K562 (cell line): ENCODE measurements around the gene IRF2BP1. TPM values are rescaled to one million over a fixed set of nuclear protein-coding genes. Genes with fewer than 3 reads are reported as not detected.

Source experiments
- CLOCK ChIP-seq: fragments of 250-450 bp; sonication (Bioruptor Pico); IDR thresholded peaks from 2 replicates; pipeline ENCODE4 v1.4.0; 2020; ENCODE audit warnings: mild to moderate bottlenecking, moderate library complexity, borderline replicate concordance
- PHF21A ChIP-seq: fragments of 450-650 bp; IDR thresholded peaks from 2 replicates; pipeline ENCODE4 v1.6.1; 2017; ENCODE audit warnings: low read depth, borderline replicate concordance
- POLR2B ChIP-seq: fragments of 450-650 bp; IDR thresholded peaks from 2 replicates; pipeline ENCODE4 v1.6.1; 2018; ENCODE audit warnings: low read depth; ENCODE audit not compliant: partially characterized antibody
- TBL1XR1 ChIP-seq, 2 experiments: IDR thresholded peaks; 2 replicates each; pipeline ENCODE4 v1.6.1; 2012; ENCODE audit warnings: improper control_type of control experiment in 2 of 2, low read length in 2 of 2, mild to moderate bottlenecking in 1 of 2
- ZFX ChIP-seq: sonication (generic); formaldehyde crosslinking; IDR thresholded peaks from 2 replicates; pipeline ENCODE4 v1.8.0; 2022; ENCODE audit warnings: mild to moderate bottlenecking, missing genetic modification reagents, moderate library complexity
- ZNF778 ChIP-seq: fragments of 450-650 bp; formaldehyde crosslinking; IDR thresholded peaks from 2 replicates; pipeline ENCODE4 v1.4.0; 2020; ENCODE audit warnings: mild to moderate bottlenecking, moderate library complexity
- polyA plus RNA-seq, 8 experiments: library from polyadenylated mRNA; depleted of rRNA in 4 of 8; stranded (reverse) in 5 of 8; unstranded in 3 of 8; fragments of >200 nt; fragmentation: Nextera tagmentation in 2 of 8; fragmentation: Illumina TruSeq in 1 of 8; extraction: Ambion mirVana in 2 of 8; extraction: Trizol in 1 of 8; gene quantifications; 2 replicates each; pipeline versions ENCODE4 v1.2.1 to v1.2.3, GENCODE V29; 2011 to 2014; ENCODE audit warnings: inconsistent platforms in 1 of 8, missing spikeins in 1 of 8
- total RNA-seq, 7 experiments: library from RNA; depleted of rRNA in 6 of 7; stranded (reverse); fragments of >200 nt in 6 of 7; fragmentation: Illumina TruSeq in 2 of 7; extraction: Trizol in 2 of 7; gene quantifications; 2 replicates each; pipeline versions ENCODE4 v1.2.1 to v1.2.3, GENCODE V29; 2011 to 2021; ENCODE audit warnings: low replicate concordance in 1 of 7
- TF ChIP-seq, protein P1 (sequence below): fragments of 450-650 bp; IDR thresholded peaks from 2 replicates; pipeline ENCODE4 v1.6.1; 2016; ENCODE audit warnings: mild to moderate bottlenecking, moderate library complexity
- TF ChIP-seq, protein P2 (sequence below), 3 experiments: fragments of 200-800 bp in 1 of 3; sonication (Bioruptor generic) in 1 of 3; sonication (generic) in 1 of 3; formaldehyde crosslinking in 1 of 3; IDR thresholded peaks; 2 replicates each; pipeline versions ENCODE4 v1.6.1 to v1.8.0; 2016 to 2022; ENCODE audit warnings: mild to moderate bottlenecking in 2 of 3, missing compliant biosample characterization in 2 of 3, missing genetic modification characterization in 2 of 3, missing genetic modification reagents in 1 of 3

The IRF2BP1 gene
- total and polyA plus RNA-seq, 9 of the 15 experiments (the other 6 are each of a cell fraction or from before 2014, with no cell fraction given), result 0.61 to 35.9 (median 3.5) TPM

- TF ChIP-seq, protein P1, sequence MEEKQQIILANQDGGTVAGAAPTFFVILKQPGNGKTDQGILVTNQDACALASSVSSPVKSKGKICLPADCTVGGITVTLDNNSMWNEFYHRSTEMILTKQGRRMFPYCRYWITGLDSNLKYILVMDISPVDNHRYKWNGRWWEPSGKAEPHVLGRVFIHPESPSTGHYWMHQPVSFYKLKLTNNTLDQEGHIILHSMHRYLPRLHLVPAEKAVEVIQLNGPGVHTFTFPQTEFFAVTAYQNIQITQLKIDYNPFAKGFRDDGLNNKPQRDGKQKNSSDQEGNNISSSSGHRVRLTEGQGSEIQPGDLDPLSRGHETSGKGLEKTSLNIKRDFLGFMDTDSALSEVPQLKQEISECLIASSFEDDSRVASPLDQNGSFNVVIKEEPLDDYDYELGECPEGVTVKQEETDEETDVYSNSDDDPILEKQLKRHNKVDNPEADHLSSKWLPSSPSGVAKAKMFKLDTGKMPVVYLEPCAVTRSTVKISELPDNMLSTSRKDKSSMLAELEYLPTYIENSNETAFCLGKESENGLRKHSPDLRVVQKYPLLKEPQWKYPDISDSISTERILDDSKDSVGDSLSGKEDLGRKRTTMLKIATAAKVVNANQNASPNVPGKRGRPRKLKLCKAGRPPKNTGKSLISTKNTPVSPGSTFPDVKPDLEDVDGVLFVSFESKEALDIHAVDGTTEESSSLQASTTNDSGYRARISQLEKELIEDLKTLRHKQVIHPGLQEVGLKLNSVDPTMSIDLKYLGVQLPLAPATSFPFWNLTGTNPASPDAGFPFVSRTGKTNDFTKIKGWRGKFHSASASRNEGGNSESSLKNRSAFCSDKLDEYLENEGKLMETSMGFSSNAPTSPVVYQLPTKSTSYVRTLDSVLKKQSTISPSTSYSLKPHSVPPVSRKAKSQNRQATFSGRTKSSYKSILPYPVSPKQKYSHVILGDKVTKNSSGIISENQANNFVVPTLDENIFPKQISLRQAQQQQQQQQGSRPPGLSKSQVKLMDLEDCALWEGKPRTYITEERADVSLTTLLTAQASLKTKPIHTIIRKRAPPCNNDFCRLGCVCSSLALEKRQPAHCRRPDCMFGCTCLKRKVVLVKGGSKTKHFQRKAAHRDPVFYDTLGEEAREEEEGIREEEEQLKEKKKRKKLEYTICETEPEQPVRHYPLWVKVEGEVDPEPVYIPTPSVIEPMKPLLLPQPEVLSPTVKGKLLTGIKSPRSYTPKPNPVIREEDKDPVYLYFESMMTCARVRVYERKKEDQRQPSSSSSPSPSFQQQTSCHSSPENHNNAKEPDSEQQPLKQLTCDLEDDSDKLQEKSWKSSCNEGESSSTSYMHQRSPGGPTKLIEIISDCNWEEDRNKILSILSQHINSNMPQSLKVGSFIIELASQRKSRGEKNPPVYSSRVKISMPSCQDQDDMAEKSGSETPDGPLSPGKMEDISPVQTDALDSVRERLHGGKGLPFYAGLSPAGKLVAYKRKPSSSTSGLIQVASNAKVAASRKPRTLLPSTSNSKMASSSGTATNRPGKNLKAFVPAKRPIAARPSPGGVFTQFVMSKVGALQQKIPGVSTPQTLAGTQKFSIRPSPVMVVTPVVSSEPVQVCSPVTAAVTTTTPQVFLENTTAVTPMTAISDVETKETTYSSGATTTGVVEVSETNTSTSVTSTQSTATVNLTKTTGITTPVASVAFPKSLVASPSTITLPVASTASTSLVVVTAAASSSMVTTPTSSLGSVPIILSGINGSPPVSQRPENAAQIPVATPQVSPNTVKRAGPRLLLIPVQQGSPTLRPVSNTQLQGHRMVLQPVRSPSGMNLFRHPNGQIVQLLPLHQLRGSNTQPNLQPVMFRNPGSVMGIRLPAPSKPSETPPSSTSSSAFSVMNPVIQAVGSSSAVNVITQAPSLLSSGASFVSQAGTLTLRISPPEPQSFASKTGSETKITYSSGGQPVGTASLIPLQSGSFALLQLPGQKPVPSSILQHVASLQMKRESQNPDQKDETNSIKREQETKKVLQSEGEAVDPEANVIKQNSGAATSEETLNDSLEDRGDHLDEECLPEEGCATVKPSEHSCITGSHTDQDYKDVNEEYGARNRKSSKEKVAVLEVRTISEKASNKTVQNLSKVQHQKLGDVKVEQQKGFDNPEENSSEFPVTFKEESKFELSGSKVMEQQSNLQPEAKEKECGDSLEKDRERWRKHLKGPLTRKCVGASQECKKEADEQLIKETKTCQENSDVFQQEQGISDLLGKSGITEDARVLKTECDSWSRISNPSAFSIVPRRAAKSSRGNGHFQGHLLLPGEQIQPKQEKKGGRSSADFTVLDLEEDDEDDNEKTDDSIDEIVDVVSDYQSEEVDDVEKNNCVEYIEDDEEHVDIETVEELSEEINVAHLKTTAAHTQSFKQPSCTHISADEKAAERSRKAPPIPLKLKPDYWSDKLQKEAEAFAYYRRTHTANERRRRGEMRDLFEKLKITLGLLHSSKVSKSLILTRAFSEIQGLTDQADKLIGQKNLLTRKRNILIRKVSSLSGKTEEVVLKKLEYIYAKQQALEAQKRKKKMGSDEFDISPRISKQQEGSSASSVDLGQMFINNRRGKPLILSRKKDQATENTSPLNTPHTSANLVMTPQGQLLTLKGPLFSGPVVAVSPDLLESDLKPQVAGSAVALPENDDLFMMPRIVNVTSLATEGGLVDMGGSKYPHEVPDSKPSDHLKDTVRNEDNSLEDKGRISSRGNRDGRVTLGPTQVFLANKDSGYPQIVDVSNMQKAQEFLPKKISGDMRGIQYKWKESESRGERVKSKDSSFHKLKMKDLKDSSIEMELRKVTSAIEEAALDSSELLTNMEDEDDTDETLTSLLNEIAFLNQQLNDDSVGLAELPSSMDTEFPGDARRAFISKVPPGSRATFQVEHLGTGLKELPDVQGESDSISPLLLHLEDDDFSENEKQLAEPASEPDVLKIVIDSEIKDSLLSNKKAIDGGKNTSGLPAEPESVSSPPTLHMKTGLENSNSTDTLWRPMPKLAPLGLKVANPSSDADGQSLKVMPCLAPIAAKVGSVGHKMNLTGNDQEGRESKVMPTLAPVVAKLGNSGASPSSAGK, result no peak
- no peak for TF ChIP-seq POLR2B
- no peak for TF ChIP-seq ZNF778
- peak; percentile 66 for TF ChIP-seq ZFX (CRISPR knock-in tag)
- TF ChIP-seq CLOCK (CRISPR knock-in tag), result no peak
- no peak for TF ChIP-seq TBL1XR1 (IDR thresholded peaks at IDR 0.05; ENCODE audit: low read length in 2 of 2)
- TF ChIP-seq, protein P2, sequence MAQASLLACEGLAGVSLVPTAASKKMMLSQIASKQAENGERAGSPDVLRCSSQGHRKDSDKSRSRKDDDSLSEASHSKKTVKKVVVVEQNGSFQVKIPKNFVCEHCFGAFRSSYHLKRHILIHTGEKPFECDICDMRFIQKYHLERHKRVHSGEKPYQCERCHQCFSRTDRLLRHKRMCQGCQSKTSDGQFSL (CRISPR knock-in tag; IDR thresholded peaks at IDR 0.05), result 0 out of 2 replicates have a peak, but pooled peaks have one; percentile 21
- TF ChIP-seq, protein P2 (tag; IDR thresholded peaks at IDR 0.05), result no peak
- no peak for TF ChIP-seq PHF21A
These were observed 16.1 kb upstream of the IRF2BP1 start, which contains the start of gene MYPOP (continued) for GRCh38 chr19:45901912-45902650.
